Vagina (tissue), 2 donors: ENCODE data around the gene RACK1.

Experiments
- POLR2A ChIP-seq, 2 donors: fragments of 450-650 bp; IDR thresholded peaks; one replicate each; pipeline ENCODE4 v1.6.1; 2017; ENCODE audit warnings: antibody characterized with exemption in 2 of 2, mild to moderate bottlenecking in 2 of 2, moderate library complexity in 2 of 2
- POLR2AphosphoS5 ChIP-seq, 2 donors: sonication (generic); formaldehyde crosslinking; IDR thresholded peaks; one replicate each; pipeline ENCODE4 v1.9.0; 2017; ENCODE audit warnings: antibody characterized with exemption in 2 of 2, mild to moderate bottlenecking in 2 of 2, low read depth in 1 of 2; ENCODE audit not compliant: insufficient read depth in 1 of 2
- TF ChIP-seq, protein P1 (sequence below), 3 experiments: fragments of 450-650 bp in 2 of 3; fragments of 200-600 bp in 1 of 3; sonication (generic) in 1 of 3; IDR thresholded peaks; one replicate each; pipeline ENCODE4 v1.5.1; 2017 to 2019; ENCODE audit warnings: antibody characterized with exemption in 3 of 3, mild to moderate bottlenecking in 2 of 3, moderate library complexity in 2 of 3

DNA sequence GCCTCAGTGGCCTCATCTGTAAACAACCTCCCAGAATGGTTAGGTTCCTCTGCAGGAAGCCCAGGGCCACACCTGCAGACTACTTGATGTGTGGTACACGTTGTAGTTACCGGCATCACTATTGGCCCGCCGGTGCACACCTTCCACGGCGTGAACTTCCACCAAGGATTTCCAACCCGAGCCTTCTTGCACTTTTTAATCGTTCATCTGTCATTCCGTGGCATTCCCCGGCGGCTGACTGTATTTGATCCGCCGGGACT, 26.0 kb downstream of the RACK1 start:
- TF ChIP-seq, protein P1, sequence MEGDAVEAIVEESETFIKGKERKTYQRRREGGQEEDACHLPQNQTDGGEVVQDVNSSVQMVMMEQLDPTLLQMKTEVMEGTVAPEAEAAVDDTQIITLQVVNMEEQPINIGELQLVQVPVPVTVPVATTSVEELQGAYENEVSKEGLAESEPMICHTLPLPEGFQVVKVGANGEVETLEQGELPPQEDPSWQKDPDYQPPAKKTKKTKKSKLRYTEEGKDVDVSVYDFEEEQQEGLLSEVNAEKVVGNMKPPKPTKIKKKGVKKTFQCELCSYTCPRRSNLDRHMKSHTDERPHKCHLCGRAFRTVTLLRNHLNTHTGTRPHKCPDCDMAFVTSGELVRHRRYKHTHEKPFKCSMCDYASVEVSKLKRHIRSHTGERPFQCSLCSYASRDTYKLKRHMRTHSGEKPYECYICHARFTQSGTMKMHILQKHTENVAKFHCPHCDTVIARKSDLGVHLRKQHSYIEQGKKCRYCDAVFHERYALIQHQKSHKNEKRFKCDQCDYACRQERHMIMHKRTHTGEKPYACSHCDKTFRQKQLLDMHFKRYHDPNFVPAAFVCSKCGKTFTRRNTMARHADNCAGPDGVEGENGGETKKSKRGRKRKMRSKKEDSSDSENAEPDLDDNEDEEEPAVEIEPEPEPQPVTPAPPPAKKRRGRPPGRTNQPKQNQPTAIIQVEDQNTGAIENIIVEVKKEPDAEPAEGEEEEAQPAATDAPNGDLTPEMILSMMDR (IDR thresholded peaks at IDR 0.05) = no peak
- TF ChIP-seq POLR2A (IDR thresholded peaks at IDR 0.05) = no peak
- TF ChIP-seq POLR2AphosphoS5 (IDR thresholded peaks at IDR 0.05; ENCODE audit: insufficient read depth in 1 of 2, low read depth in 1 of 2) = no peak
